Large intestine (tissue), 12 donors: ENCODE measurements around the gene TC2N. TPM values are rescaled to one million over a fixed set of nuclear protein-coding genes. Genes with fewer than 3 reads are reported as not detected.

Experiments
- DNase-seq, 2 donors: peaks; one replicate each; pipeline versions ENCODE4 v3.0.0 to v3.0.0-alpha.2; 2013
- H3K27ac ChIP-seq: one replicate; pipeline ENCODE4 v1.5.1; 2013; ENCODE audit warnings: low read length
- H3K27me3 ChIP-seq: 2 replicates; pipeline ENCODE4 v1.6.1; 2013; ENCODE audit warnings: low read length; ENCODE audit not compliant: control insufficient read depth, insufficient read depth
- H3K36me3 ChIP-seq: 2 replicates; pipeline ENCODE4 v1.6.1; 2013; ENCODE audit warnings: low read length; ENCODE audit not compliant: control insufficient read depth, insufficient read depth
- H3K4me1 ChIP-seq: one replicate; pipeline ENCODE4 v1.6.1; 2013; ENCODE audit warnings: low read length; ENCODE audit not compliant: control insufficient read depth, insufficient read depth
- H3K4me3 ChIP-seq: one replicate; pipeline ENCODE4 v1.5.1; 2013; ENCODE audit warnings: low read length
- H3K9me3 ChIP-seq: one replicate; pipeline ENCODE4 v1.6.1; 2013; ENCODE audit warnings: mild to moderate bottlenecking, low read depth, low read length, moderate library complexity; ENCODE audit not compliant: control insufficient read depth
- WGBS: methylation state at CpG from one replicate; pipeline ENCODE4 v1.1.5; 2013; ENCODE audit warnings: low lambda C conversion rate; ENCODE audit not compliant: insufficient coverage; 5-methylcytosine and 5-hydroxymethylcytosine counted together
- long read RNA-seq, 11 donors: transcript quantifications; one replicate each; lab custom pipeline, GENCODE V29; 2026
- polyA plus RNA-seq: library from polyadenylated mRNA; unstranded; fragments of 120-200 nt; gene quantifications from one replicate; pipeline ENCODE4 v1.2.1, GENCODE V29; 2013

The TC2N gene
- polyA plus RNA-seq = 24.6 TPM
- long read RNA-seq, donor 1, full-length matches to known transcripts = 2 of 2 reads
- long read RNA-seq, donor 1, partial matches to known transcripts = 0 of 2 reads
- long read RNA-seq, donor 1, other reads (novel, unspliced or antisense) = 0 of 2 reads
- long read RNA-seq, donor 2, full-length matches to known transcripts = 3 of 3 reads
- long read RNA-seq, donor 2, partial matches to known transcripts = 0 of 3 reads
- long read RNA-seq, donor 2, other reads (novel, unspliced or antisense) = 0 of 3 reads
- long read RNA-seq, donor 3 = 0 reads
- long read RNA-seq, donor 4 = 0 reads
- long read RNA-seq, donor 5, partial matches to known transcripts = 5 of 8 reads
- long read RNA-seq, donor 5, other reads (novel, unspliced or antisense) = 0 of 8 reads
- long read RNA-seq, donor 6, full-length matches to known transcripts = 6 of 6 reads
- long read RNA-seq, donor 6, partial matches to known transcripts = 0 of 6 reads
- long read RNA-seq, donor 6, other reads (novel, unspliced or antisense) = 0 of 6 reads
- long read RNA-seq, donor 7, full-length matches to known transcripts = 2 of 2 reads
- long read RNA-seq, donor 7, partial matches to known transcripts = 0 of 2 reads
- long read RNA-seq, donor 7, other reads (novel, unspliced or antisense) = 0 of 2 reads
- long read RNA-seq, donor 8, full-length matches to known transcripts = 5 of 5 reads
- long read RNA-seq, donor 8, partial matches to known transcripts = 0 of 5 reads
- long read RNA-seq, donor 8, other reads (novel, unspliced or antisense) = 0 of 5 reads
- long read RNA-seq, donor 9, full-length matches to known transcripts = 5 of 5 reads
- long read RNA-seq, donor 9, partial matches to known transcripts = 0 of 5 reads
- long read RNA-seq, donor 9, other reads (novel, unspliced or antisense) = 0 of 5 reads
- long read RNA-seq, donor 10, full-length matches to known transcripts = 8 of 8 reads
- long read RNA-seq, donor 10, partial matches to known transcripts = 0 of 8 reads
- long read RNA-seq, donor 10, other reads (novel, unspliced or antisense) = 0 of 8 reads
- long read RNA-seq, donor 11, partial matches to known transcripts = 5 of 7 reads
- long read RNA-seq, donor 11, other reads (novel, unspliced or antisense) = 0 of 7 reads

GRCh38 chr14:91867316-91867988 lies at the start of gene TC2N:
Gene TC2N (minus strand): TSS chr14:91867536. CDS start chr14:91813769, 53,767 bp downstream.
- no peak for DNase-seq
- H3K36me3 ChIP-seq = peaks cover 17% of the 10 kb centered on the region
- WGBS = 100% methylated on average over 1 of the region's 10 CpGs
- peaks cover 7% of the 10 kb centered on the region for H3K4me1 ChIP-seq
- no peak within 1 kb of the TSS for H3K4me3 ChIP-seq
- no peak within 1 kb of the TSS for H3K27ac ChIP-seq
- no peaks in the 10 kb centered on the region for H3K27me3 ChIP-seq
- H3K9me3 ChIP-seq = no peaks in the 10 kb centered on the region

GRCh38 chr14:91912035-91912434 lies 44.7 kb upstream of the TC2N start:
- 100% methylated on average over 1 of the region's 5 CpGs for WGBS
- H3K9me3 ChIP-seq = no peaks in the 10 kb centered on the region
- no peaks in the 10 kb centered on the region for H3K27me3 ChIP-seq
- no peak overlapping the region for H3K27ac ChIP-seq
- peaks cover 2% of the 10 kb centered on the region for H3K36me3 ChIP-seq
- DNase-seq = no peak
- no peaks in the 10 kb centered on the region for H3K4me1 ChIP-seq
- H3K4me3 ChIP-seq = no peak overlapping the region

- H3K27ac ChIP-seq = no peak overlapping the region
- no peaks in the 10 kb centered on the region for H3K27me3 ChIP-seq
- 24% methylated on average over 4 of the region's 9 CpGs for WGBS
- H3K4me1 ChIP-seq = no peaks in the 10 kb centered on the region
- DNase-seq = peak; percentile 26 to 33
- H3K9me3 ChIP-seq = no peaks in the 10 kb centered on the region
- H3K4me3 ChIP-seq = no peak overlapping the region
- no peaks in the 10 kb centered on the region for H3K36me3 ChIP-seq
Observed at GRCh38 chr14:91911474-91912032, 44.2 kb upstream of the TC2N start.

- H3K27ac ChIP-seq = no peak overlapping the region
- 95% methylated on average over 3 of the region's 9 CpGs for WGBS
- no peak for DNase-seq
- no peak overlapping the region for H3K4me3 ChIP-seq
- H3K36me3 ChIP-seq = no peaks in the 10 kb centered on the region
- no peaks in the 10 kb centered on the region for H3K9me3 ChIP-seq
- H3K27me3 ChIP-seq = no peaks in the 10 kb centered on the region
- no peaks in the 10 kb centered on the region for H3K4me1 ChIP-seq
Observed at GRCh38 chr14:91910196-91910595, 42.9 kb upstream of the TC2N start.

- Histone ChIP-seq H3K4me1 (no peaks in the 10 kb centered on the region), H3K27me3 (no peaks in the 10 kb centered on the region), H3K27ac (no peak overlapping the region), H3K4me3 (no peak overlapping the region), H3K9me3 (no peaks in the 10 kb centered on the region), H3K36me3 (no peaks in the 10 kb centered on the region)
- DNase-seq = no peak
- no CpG with 5 or more reads among the region's 2 CpGs for WGBS
Observed at GRCh38 chr14:91906374-91906773, 39.0 kb upstream of the TC2N start.

GRCh38 chr14:91904956-91905645 lies 37.8 kb upstream of the TC2N start:
- H3K4me1 ChIP-seq = no peaks in the 10 kb centered on the region

GRCh38 chr14:91904483-91904882 lies 37.1 kb upstream of the TC2N start:
- no peak overlapping the region for H3K4me3 ChIP-seq
- H3K4me1 ChIP-seq = no peaks in the 10 kb centered on the region
- H3K9me3 ChIP-seq = no peaks in the 10 kb centered on the region
- DNase-seq = no peak
- no peaks in the 10 kb centered on the region for H3K36me3 ChIP-seq
- no peaks in the 10 kb centered on the region for H3K27me3 ChIP-seq
- H3K27ac ChIP-seq = no peak overlapping the region
- no CpG with 5 or more reads among the region's 8 CpGs for WGBS

More at GRCh38 chr14:91904956-91905645, 37.8 kb upstream of the TC2N start:
- Histone ChIP-seq H3K27me3 (no peaks in the 10 kb centered on the region), H3K9me3 (no peaks in the 10 kb centered on the region), H3K36me3 (no peaks in the 10 kb centered on the region), H3K27ac (no peak overlapping the region), H3K4me3 (no peak overlapping the region)
- no peak for DNase-seq
- WGBS = no CpG with 5 or more reads among the region's 9 CpGs

GRCh38 chr14:91903070-91903469 lies 35.7 kb upstream of the TC2N start:
- Histone ChIP-seq H3K36me3 (no peaks in the 10 kb centered on the region), H3K4me1 (no peaks in the 10 kb centered on the region), H3K27ac (no peak overlapping the region), H3K27me3 (no peaks in the 10 kb centered on the region), H3K4me3 (no peak overlapping the region), H3K9me3 (no peaks in the 10 kb centered on the region)
- WGBS = no CpG with 5 or more reads among the region's 2 CpGs
- no peak for DNase-seq

- Histone ChIP-seq H3K9me3 (no peaks in the 10 kb centered on the region), H3K27me3 (no peaks in the 10 kb centered on the region), H3K4me1 (no peaks in the 10 kb centered on the region), H3K27ac (no peak overlapping the region), H3K4me3 (no peak overlapping the region), H3K36me3 (no peaks in the 10 kb centered on the region)
- 100% methylated on average over 1 of the region's 3 CpGs for WGBS
- DNase-seq = no peak
Observed at GRCh38 chr14:91902336-91902735, 35.0 kb upstream of the TC2N start.
